ENCODE data around the gene WDR87. TPM values are rescaled to one million over a fixed set of nuclear protein-coding genes. Genes with fewer than 3 reads are reported as not detected.

WDR87 gene
- total RNA-seq, 1 experiment from 2014 or later, result not detected

DNA sequence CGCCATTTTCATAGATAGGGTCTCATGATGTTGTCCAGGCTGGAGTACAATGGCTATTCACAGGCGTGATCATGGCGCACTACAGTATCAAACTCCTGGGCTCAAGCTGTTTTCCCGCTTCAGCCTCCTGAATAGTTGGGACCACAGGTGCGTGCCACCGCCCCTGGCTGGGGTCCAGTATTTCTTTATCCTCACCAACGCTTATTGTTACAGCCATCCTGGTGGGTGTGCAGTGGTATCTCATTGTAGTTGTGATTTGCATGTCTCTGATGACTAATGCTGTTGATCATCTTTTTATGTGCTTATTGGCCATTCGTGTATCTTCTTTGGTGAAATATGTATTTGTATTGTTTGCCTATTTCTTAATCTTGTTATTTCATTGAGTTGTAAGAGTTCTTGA lies 49.6 kb upstream of the WDR87 start (continued):
- TF ChIP-seq ZBTB33 (IDR thresholded peaks at IDR 0.05; ENCODE audit: extremely low read depth, insufficient replicate concordance, low read length) (no peak), ZNF274 (IDR thresholded peaks at IDR 0.05; ENCODE audit: low read depth, low read length) (no peak), TCF7L2 (IDR thresholded peaks at IDR 0.05; ENCODE audit: borderline replicate concordance, extremely low read depth, insufficient read depth, insufficient read length) (no peak), JUND (IDR thresholded peaks at IDR 0.05) (no peak), EZH2 (IDR thresholded peaks at IDR 0.05) (no peak)

DNA sequence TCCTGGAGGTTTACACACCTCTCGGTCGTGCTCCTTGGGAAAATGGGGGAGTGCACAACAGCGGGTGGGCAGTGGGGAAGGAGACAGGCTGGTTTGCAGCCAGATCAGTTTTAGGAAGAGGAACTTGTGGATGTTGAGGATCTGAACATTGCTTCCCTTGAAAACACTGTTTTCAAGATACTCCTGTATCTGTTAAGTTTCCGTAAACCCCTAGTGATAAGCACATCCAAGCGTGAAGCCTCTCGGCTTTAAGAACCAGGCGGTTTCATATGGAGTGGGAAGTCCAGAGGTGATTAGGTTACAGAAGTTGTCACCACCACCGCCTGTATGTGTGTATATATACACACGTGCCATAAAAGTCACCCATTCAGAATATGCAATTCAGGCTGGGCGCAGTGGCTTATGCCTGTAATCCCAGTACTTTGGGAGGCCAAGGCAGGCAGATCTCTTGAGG lies 48.1 kb upstream of the WDR87 start:
- POLR2A ChIA-PET, result no interaction called here
- Histone ChIP-seq H3K27ac (ENCODE audit: low read depth, low read length) (no peak overlapping the region), H3K9ac (ENCODE audit: low read length) (no peak overlapping the region), H3K36me3 (ENCODE audit: control insufficient read depth in 1 of 2, insufficient read depth in 2 of 2, low read length in 2 of 2) (no peaks in the 10 kb centered on the region), H4K20me1 (ENCODE audit: insufficient read depth) (no peaks in the 10 kb centered on the region; the same call in 1 of the 2 replicates), H3K4me2 (ENCODE audit: low read length) (no peak overlapping the region), H3K27me3 (ENCODE audit: insufficient read depth, low read length) (no peaks in the 10 kb centered on the region), H3K4me1 (ENCODE audit: control insufficient read depth in 1 of 2, insufficient read depth in 2 of 2, low read length in 2 of 2) (peaks cover 0 to 8% of the 10 kb centered on the region in 2 experiments; a peak in 1 of 4 replicates), H3K9me3 (ENCODE audit: control insufficient read depth in 1 of 2, insufficient read depth in 1 of 2, low read depth in 1 of 2, low read length in 2 of 2) (no peaks in the 10 kb centered on the region), H3K9me2 (ENCODE audit: insufficient read depth) (no peaks in the 10 kb centered on the region), H2AFZ (ENCODE audit: low read depth, low read length, poor library complexity, severe bottlenecking) (no peak overlapping the region), H3K79me2 (ENCODE audit: insufficient read depth, low read length) (peaks cover 74% of the 10 kb centered on the region), H3K4me3 (replicated peaks in 1 of 2; ENCODE audit: low read depth in 1 of 2, low read length in 2 of 2) (no peak overlapping the region)
- DNase-seq (ENCODE audit: low read depth, low spot score) (no peak), ATAC-seq (no peak)
- CTCF ChIA-PET, result no interaction called here
- RAD21 ChIA-PET (ENCODE audit: low non-redundant PET in 1 of 2, low total read pairs in 2 of 2, uncharacterized antibody in 2 of 2, unreplicated experiment in 2 of 2), result no interaction called here
- no TSS peak for BruUV-seq (replicated peaks)
- intact Hi-C loops (cut with micrococcal nuclease), result no loop called here
- TF ChIP-seq JUND (IDR thresholded peaks at IDR 0.05) (no peak), CEBPB (IDR thresholded peaks at IDR 0.05; ENCODE audit: low read depth) (no peak), SP1 (IDR thresholded peaks at IDR 0.05; ENCODE audit: low read depth) (no peak), CBX3 (IDR thresholded peaks at IDR 0.05; ENCODE audit: low read depth) (no peak), TCF7L2 (IDR thresholded peaks at IDR 0.05; ENCODE audit: borderline replicate concordance, extremely low read depth, insufficient read depth, insufficient read length) (no peak), ZBTB33 (IDR thresholded peaks at IDR 0.05; ENCODE audit: extremely low read depth, insufficient replicate concordance, low read length) (no peak), CTCF (IDR thresholded peaks at IDR 0.05 in 2 of 3, conservative IDR thresholded peaks at IDR 0.05 in 1 of 3; ENCODE audit: borderline replicate concordance in 1 of 3, insufficient read depth in 1 of 3, low read depth in 2 of 3, low read length in 2 of 3) (no peak), YY1 (IDR thresholded peaks at IDR 0.05; ENCODE audit: extremely low read depth, insufficient replicate concordance, low read depth, low read length) (no peak), ZNF274 (IDR thresholded peaks at IDR 0.05; ENCODE audit: low read depth, low read length) (no peak), EZH2phosphoT487 (IDR thresholded peaks at IDR 0.05; ENCODE audit: borderline replicate concordance) (no peak), EZH2 (IDR thresholded peaks at IDR 0.05) (no peak)
- TF ChIP-seq, protein P1, sequence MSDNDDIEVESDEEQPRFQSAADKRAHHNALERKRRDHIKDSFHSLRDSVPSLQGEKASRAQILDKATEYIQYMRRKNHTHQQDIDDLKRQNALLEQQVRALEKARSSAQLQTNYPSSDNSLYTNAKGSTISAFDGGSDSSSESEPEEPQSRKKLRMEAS (IDR thresholded peaks at IDR 0.05), result no peak
- TF ChIP-seq, protein P2, sequence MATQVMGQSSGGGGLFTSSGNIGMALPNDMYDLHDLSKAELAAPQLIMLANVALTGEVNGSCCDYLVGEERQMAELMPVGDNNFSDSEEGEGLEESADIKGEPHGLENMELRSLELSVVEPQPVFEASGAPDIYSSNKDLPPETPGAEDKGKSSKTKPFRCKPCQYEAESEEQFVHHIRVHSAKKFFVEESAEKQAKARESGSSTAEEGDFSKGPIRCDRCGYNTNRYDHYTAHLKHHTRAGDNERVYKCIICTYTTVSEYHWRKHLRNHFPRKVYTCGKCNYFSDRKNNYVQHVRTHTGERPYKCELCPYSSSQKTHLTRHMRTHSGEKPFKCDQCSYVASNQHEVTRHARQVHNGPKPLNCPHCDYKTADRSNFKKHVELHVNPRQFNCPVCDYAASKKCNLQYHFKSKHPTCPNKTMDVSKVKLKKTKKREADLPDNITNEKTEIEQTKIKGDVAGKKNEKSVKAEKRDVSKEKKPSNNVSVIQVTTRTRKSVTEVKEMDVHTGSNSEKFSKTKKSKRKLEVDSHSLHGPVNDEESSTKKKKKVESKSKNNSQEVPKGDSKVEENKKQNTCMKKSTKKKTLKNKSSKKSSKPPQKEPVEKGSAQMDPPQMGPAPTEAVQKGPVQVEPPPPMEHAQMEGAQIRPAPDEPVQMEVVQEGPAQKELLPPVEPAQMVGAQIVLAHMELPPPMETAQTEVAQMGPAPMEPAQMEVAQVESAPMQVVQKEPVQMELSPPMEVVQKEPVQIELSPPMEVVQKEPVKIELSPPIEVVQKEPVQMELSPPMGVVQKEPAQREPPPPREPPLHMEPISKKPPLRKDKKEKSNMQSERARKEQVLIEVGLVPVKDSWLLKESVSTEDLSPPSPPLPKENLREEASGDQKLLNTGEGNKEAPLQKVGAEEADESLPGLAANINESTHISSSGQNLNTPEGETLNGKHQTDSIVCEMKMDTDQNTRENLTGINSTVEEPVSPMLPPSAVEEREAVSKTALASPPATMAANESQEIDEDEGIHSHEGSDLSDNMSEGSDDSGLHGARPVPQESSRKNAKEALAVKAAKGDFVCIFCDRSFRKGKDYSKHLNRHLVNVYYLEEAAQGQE (IDR thresholded peaks at IDR 0.05; ENCODE audit: low read depth), result no peak

Data from HCT116 (cell line).